Measurements from ENCODE around the gene LY6G5B.

DNA sequence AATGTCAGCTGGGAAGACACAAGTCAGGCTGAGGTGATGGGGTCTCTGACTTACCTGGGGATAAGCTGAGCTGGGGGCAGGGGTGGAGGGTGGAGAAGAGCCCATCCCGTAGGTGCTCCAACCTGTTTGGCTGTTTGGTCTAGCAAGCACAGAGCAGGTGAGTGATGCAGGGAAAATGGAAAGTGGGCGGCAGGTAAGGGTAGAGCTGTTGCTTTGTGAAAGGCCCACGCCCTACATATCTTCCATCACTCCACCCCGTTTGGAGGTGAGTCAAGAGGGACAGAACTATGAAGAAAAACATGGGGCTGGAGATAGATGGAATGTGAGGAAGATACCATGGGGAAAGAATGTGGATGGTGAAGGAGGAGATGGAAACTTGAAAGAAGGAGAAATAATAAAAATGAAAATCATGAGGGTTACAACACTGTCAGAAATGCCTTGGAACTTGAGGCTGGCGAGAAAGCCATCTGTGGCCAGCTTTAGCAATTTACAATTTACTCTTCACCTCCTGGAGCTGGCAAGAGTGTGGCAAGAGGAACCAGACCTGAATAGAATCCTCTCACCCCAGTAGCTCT is 50.5 kb downstream of the LY6G5B start:
- TF ChIP-seq POLR2AphosphoS5 (IDR thresholded peaks at IDR 0.05) (no peak), EP300 (IDR thresholded peaks at IDR 0.05) (no peak)
- TF ChIP-seq, protein P1, sequence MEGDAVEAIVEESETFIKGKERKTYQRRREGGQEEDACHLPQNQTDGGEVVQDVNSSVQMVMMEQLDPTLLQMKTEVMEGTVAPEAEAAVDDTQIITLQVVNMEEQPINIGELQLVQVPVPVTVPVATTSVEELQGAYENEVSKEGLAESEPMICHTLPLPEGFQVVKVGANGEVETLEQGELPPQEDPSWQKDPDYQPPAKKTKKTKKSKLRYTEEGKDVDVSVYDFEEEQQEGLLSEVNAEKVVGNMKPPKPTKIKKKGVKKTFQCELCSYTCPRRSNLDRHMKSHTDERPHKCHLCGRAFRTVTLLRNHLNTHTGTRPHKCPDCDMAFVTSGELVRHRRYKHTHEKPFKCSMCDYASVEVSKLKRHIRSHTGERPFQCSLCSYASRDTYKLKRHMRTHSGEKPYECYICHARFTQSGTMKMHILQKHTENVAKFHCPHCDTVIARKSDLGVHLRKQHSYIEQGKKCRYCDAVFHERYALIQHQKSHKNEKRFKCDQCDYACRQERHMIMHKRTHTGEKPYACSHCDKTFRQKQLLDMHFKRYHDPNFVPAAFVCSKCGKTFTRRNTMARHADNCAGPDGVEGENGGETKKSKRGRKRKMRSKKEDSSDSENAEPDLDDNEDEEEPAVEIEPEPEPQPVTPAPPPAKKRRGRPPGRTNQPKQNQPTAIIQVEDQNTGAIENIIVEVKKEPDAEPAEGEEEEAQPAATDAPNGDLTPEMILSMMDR (IDR thresholded peaks at IDR 0.05), result no peak
